Endothelial cell (in vitro differentiated cells): ENCODE results near the gene URB1. TPM values are rescaled to one million over a fixed set of nuclear protein-coding genes. Genes with fewer than 3 reads are reported as not detected.
A peak's percentile ranks its signal among the peaks of the same experiment; 100 is the strongest.

Experiments
- DNase-seq: peaks from one replicate; pipeline ENCODE4 v3.0.0; 2021; ENCODE audit warnings: low spot score
- H3K27ac Mint-ChIP-seq: one replicate; pipeline ENCODE4 v1.8.0; 2021; ENCODE audit warnings: mixed read lengths, inconsistent platforms; ENCODE audit not compliant: unreplicated experiment
- H3K27me3 Mint-ChIP-seq: one replicate; pipeline ENCODE4 v1.8.0; 2021; ENCODE audit warnings: mild to moderate bottlenecking, moderate library complexity, mixed read lengths, inconsistent platforms; ENCODE audit not compliant: unreplicated experiment
- H3K36me3 Mint-ChIP-seq: one replicate; pipeline ENCODE4 v1.8.0; 2021; ENCODE audit warnings: mild to moderate bottlenecking, low read depth, mixed read lengths, inconsistent platforms; ENCODE audit not compliant: unreplicated experiment
- H3K4me1 Mint-ChIP-seq: one replicate; pipeline ENCODE4 v1.8.0; 2021; ENCODE audit warnings: mild to moderate bottlenecking, mixed read lengths, inconsistent platforms; ENCODE audit not compliant: unreplicated experiment
- H3K4me3 Mint-ChIP-seq: one replicate; pipeline ENCODE4 v1.8.0; 2021; ENCODE audit warnings: mild to moderate bottlenecking, mixed read lengths, inconsistent platforms; ENCODE audit not compliant: unreplicated experiment
- H3K9me3 Mint-ChIP-seq: one replicate; pipeline ENCODE4 v1.8.0; 2021; ENCODE audit warnings: mixed read lengths, inconsistent platforms; ENCODE audit not compliant: unreplicated experiment
- total RNA-seq: library from RNA; stranded (reverse); fragmentation: NEBNext Ultra II Directional; extraction: Animal tissue kit (Norgen Biotek cat#: 25700); gene quantifications from one replicate; pipeline ENCODE4 v1.2.1, GENCODE V29; 2021; ENCODE audit not compliant: unreplicated experiment
- TF ChIP-seq, protein P1 (sequence below): fragments of 200-600 bp; sonication (generic); IDR thresholded peaks from one replicate; pipeline ENCODE4 v1.5.0; 2021; ENCODE audit warnings: antibody characterized with exemption; ENCODE audit not compliant: unreplicated experiment

The URB1 gene
- total RNA-seq, 1 donor from 2014 or later = 10.6 TPM

DNA sequence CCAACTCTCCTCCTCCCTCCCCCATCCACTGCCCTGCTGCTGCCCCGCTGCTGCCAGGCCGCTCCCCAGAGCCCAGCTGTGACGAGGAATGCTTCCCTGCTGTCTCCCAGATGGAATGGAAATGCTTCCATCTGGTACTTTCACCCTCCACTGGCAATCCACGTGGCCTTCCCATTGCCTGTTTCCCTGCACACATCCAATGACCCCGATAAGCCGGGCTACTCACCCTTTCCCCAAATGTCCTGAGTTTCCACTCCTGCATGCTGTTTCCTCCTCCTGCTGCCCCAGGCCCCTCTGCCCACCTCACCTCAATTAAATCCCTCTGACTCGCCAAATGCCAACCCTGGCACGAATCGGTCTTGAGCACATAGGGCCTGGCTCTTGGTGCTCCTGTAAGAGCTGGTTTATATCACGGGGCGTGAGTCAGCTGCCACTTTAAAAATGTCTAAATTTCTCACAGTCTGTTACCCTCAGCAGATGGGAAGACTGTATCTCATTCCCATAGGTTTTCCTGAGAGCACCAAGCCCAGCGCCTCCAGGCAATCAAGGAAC lies 57.8 kb downstream of the URB1 start:
- H3K9me3 Mint-ChIP-seq = no peaks in the 10 kb centered on the region
- peaks cover 44% of the 10 kb centered on the region for H3K36me3 Mint-ChIP-seq
- no peak overlapping the region for H3K27ac Mint-ChIP-seq
- H3K4me1 Mint-ChIP-seq = peaks cover 18% of the 10 kb centered on the region
- TF ChIP-seq, protein P1, sequence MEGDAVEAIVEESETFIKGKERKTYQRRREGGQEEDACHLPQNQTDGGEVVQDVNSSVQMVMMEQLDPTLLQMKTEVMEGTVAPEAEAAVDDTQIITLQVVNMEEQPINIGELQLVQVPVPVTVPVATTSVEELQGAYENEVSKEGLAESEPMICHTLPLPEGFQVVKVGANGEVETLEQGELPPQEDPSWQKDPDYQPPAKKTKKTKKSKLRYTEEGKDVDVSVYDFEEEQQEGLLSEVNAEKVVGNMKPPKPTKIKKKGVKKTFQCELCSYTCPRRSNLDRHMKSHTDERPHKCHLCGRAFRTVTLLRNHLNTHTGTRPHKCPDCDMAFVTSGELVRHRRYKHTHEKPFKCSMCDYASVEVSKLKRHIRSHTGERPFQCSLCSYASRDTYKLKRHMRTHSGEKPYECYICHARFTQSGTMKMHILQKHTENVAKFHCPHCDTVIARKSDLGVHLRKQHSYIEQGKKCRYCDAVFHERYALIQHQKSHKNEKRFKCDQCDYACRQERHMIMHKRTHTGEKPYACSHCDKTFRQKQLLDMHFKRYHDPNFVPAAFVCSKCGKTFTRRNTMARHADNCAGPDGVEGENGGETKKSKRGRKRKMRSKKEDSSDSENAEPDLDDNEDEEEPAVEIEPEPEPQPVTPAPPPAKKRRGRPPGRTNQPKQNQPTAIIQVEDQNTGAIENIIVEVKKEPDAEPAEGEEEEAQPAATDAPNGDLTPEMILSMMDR = no peak
- peaks cover 5% of the 10 kb centered on the region for H3K27me3 Mint-ChIP-seq
- no peak overlapping the region for H3K4me3 Mint-ChIP-seq
- no peak for DNase-seq

DNA sequence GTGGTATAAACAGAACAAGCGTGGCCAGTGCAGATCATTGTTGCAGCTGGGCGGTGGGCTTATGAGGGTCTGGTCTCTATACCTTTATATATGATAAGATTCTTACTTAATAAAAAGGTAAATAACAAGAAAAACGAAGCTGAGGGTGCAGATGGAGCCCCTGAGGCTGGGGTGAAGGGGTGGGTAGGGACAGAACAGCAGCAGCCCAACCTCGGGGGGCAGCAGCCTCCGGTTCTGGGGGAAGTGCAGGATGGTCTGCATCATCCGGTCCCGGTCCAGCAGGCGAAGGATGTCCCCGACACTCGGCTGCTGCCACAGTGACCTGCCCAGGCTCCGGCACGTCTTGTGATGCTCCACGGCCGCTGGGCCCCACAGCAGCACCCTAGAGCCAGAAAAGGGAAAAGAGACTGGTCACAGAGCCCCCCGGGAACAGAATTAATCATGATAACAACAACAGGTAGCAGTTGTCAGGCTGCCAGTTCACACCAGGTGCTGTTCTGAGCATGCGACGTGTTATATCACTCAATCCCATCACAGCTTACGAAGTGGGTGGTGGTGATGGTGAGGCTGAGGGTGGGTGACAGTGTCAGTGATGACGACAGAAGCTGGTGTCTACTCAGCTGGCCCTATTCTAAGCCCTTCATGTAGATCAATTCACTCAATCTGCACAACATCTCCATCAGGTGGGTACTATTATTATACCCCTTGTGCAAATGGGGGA lies 58.7 kb downstream of the URB1 start:
- TF ChIP-seq, protein P1 = no peak
- no peaks in the 10 kb centered on the region for H3K9me3 Mint-ChIP-seq
- peaks cover 40% of the 10 kb centered on the region for H3K36me3 Mint-ChIP-seq
- no peak for DNase-seq
- no peak overlapping the region for H3K27ac Mint-ChIP-seq
- H3K4me1 Mint-ChIP-seq = peaks cover 19% of the 10 kb centered on the region
- no peak overlapping the region for H3K4me3 Mint-ChIP-seq
- peaks cover 5% of the 10 kb centered on the region for H3K27me3 Mint-ChIP-seq

DNA sequence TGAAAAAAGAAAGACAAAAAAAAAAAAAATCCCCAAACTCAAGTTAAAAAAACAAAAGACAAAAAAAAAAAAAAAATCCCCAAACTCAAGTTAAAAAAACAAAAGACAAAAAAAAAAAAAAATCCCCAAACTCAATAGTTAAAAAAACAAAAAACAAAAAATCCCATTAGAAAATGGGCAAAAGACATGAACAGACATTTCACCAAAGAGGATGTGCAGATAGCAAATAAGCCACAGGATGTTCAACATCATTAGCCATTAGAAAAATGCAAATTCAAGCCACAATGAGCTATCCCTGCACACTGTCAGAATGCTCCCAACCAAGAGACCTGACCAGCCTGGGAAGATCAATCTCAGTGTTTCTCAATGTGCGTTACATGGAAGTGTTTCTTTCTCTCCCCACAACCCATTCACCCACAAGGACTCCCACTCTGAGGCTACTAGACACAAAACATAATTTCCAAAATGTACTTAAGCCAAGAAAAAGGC lies 60.3 kb downstream of the URB1 start:
- H3K36me3 Mint-ChIP-seq = peaks cover 28% of the 10 kb centered on the region
- no peak overlapping the region for H3K4me3 Mint-ChIP-seq
- no peak for DNase-seq
- H3K9me3 Mint-ChIP-seq = no peaks in the 10 kb centered on the region
- no peak overlapping the region for H3K27ac Mint-ChIP-seq
- peaks cover 19% of the 10 kb centered on the region for H3K4me1 Mint-ChIP-seq
- TF ChIP-seq, protein P1 = no peak
- H3K27me3 Mint-ChIP-seq = peaks cover 4% of the 10 kb centered on the region

DNA sequence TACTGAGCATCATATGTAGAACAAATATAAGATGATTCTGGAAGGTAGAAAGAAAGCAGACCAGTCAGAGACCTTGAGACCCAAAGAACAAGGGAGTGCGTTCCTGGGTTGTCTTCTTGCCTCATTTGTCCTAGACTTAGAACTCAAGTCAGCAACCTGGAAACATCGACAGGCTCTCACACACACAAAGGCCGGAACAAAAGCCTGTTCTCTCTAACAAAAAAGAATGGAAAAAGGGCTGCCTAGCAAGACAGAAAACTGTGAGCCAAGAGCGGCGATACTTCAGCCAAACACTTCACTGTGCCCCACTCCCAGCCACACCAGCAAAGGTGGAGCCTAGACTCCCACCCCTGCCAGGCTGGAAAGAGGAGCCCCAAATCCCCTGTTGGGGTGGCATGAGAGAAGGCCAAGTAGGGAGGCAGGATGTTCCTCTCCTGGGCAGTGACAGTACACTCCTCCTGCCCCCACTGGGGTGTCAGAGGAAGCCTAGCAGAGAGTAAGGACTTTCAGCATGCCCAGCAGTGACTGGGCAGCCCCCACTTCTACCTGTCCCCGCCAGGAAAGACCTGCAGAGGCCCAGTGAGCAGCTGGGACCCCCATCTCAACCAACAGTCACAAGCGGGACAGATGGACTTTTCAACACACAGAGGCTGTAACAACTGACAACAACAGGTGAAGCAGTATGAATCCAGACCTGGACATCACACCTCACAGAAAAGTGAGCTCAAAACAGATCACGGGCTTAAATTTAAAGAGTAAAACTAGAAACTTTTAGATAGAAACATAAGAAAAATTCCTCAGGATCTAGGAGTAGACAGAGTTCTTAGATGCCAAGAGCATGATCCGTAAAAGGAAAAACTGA lies 61.1 kb downstream of the URB1 start:
- Mint-ChIP-seq H3K27ac (peak overlapping the region; percentile 85), H3K36me3 (peaks cover 28% of the 10 kb centered on the region), H3K4me1 (peaks cover 19% of the 10 kb centered on the region), H3K9me3 (no peaks in the 10 kb centered on the region), H3K27me3 (peaks cover 3% of the 10 kb centered on the region), H3K4me3 (no peak overlapping the region)
- TF ChIP-seq, protein P1 = no peak
- DNase-seq = no peak
